GM18508 (cell line): ENCODE measurements around the gene AGMO.

Experiments used
- ATAC-seq: cut with Tn5 transposase; IDR thresholded peaks from one replicate; pipeline ENCODE4 v1.9.1; 2021; ENCODE audit warnings: moderate number of reproducible peaks; ENCODE audit not compliant: insufficient read depth, unreplicated experiment

The AGMO gene

GRCh38 chr7:15175152-15175551, 386.7 kb downstream of the AGMO start:
- no peak for ATAC-seq

- ATAC-seq = no peak
These were observed 387.3 kb downstream of the AGMO start for GRCh38 chr7:15174485-15174884.

DNA sequence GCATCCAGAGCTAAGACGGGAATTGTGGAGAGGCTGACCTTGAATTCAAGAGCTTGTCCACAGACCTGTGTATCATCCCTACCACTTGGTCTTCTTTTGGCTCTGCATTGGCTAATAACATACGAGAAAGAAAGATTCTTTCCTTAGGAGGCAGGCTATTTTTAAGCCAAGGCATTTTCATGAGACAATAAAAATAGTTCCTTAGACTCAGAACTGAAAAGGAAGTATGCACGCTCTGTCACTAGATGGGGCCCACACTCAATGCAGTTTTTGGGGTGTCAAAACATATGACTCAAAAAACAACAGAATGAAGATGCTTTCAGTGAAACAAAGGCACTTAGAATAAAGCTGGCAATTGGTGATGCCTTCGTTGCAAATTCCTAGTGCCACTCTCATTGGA, 393.3 kb downstream of the AGMO start:
- ATAC-seq = no peak

DNA sequence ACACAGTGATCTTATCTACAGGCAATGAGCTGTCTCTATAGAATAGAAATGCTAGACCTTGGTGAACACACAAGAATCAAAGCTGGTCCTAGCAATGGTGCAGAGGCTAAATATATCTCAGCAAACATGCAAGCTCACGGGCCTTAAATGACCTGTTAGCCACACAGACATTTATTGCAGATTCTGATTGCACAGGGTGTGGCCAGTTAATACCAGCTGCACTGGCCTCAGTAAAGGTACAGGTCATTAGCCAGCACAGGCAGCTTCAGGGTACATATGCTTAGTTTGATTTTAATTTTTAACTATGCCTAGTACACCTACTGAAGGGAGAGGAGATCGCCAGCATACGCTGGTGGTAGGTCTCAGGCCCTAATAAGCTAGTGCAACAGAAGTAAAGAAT, 393.9 kb downstream of the AGMO start:
- no peak for ATAC-seq

DNA sequence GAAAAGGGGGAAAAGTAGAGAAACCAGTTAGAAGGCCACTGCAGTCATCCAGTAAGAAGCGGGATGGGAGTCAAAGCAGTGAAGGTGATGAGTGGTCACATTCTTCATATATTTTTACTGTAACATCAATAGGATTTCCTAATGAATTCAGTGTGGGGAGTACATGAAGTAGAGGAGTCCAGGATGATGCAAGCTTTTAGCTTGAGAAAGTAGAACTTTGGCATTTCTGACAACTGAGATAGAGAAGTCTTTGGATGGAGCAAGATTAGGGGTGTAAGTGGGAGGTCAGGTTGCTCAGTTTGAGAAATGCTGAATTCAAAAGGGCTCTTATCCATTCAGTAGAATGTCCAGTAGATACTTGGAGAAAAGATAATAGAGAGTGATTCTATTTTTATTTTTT, 395.2 kb downstream of the AGMO start:
- ATAC-seq = no peak

- ATAC-seq = no peak
These were observed 402.6 kb downstream of the AGMO start for GRCh38 chr7:15159261-15159660.

- ATAC-seq = no peak
These were observed 403.5 kb downstream of the AGMO start for GRCh38 chr7:15158141-15158810.
